SK-N-SH (cell line): ENCODE measurements around the gene TRIM38. TPM values are rescaled to one million over a fixed set of nuclear protein-coding genes. Genes with fewer than 3 reads are reported as not detected.
A peak's percentile ranks its signal among the peaks of the same experiment; 100 is the strongest.

ENCODE experiments used
- CTCF ChIA-PET: fragments of 300-600, 350-600 bp; formaldehyde crosslinking; extraction: SDS; loops from one replicate; lab custom pipeline; 2021; lab: Yijun Ruan, JAX
- POLR2A ChIA-PET: fragments of 350-600 bp; sonication (Branson Sonifier 250); formaldehyde crosslinking; extraction: SDS; loops from one replicate; lab custom pipeline; 2020; ENCODE audit warnings: antibody characterized with exemption, inconsistent platforms; lab: Yijun Ruan, JAX
- DNase-seq: peaks from one replicate; pipeline ENCODE4 v3.0.0; 2012
- H2AFZ ChIP-seq: fragments of 200-600 bp; sonication (generic); 2 replicates; pipeline ENCODE4 v1.8.1; 2016; ENCODE audit warnings: antibody characterized with exemption, mild to moderate bottlenecking, low read depth
- H3F3A ChIP-seq: fragments of 200-600 bp; sonication (generic); replicated peaks from 2 replicates; pipeline ENCODE3; 2016; ENCODE audit warnings: antibody characterized with exemption, mild to moderate bottlenecking; ENCODE audit not compliant: insufficient read depth
- H3K27ac ChIP-seq, 2 experiments: fragments of 200-500 bp in 1 of 2; fragments of 200-600 bp in 1 of 2; sonication (Bioruptor generic) in 1 of 2; sonication (generic), shearing (Covaris generic) in 1 of 2; 2 replicates each; pipeline versions ENCODE4 v1.5.1 to v1.6.1; 2014 to 2016; ENCODE audit warnings: low read depth in 2 of 2, inconsistent platforms in 1 of 2, low read length in 1 of 2, mild to moderate bottlenecking in 1 of 2, mixed read lengths in 1 of 2
- H3K27me3 ChIP-seq: fragments of 200-600 bp; sonication (generic), shearing (Covaris generic); 2 replicates; pipeline ENCODE4 v1.6.1; 2016; ENCODE audit warnings: mixed run types; ENCODE audit not compliant: insufficient read depth
- H3K36me3 ChIP-seq, 2 experiments: fragments of 200-500 bp in 1 of 2; fragments of 200-600 bp in 1 of 2; sonication (Bioruptor generic) in 1 of 2; sonication (generic) in 1 of 2; replicated peaks in 1 of 2; 2 replicates each; pipeline versions ENCODE3 to v1.5.1; 2014 to 2016; ENCODE audit warnings: low read length in 1 of 2, mild to moderate bottlenecking in 1 of 2; ENCODE audit not compliant: insufficient read depth in 2 of 2, control insufficient read depth in 1 of 2
- H3K4me1 ChIP-seq, 2 experiments: fragments of 200-500 bp in 1 of 2; fragments of 200-600 bp in 1 of 2; sonication (Bioruptor generic) in 1 of 2; sonication (generic), shearing (Covaris generic) in 1 of 2; 2 replicates each; pipeline versions ENCODE4 v1.5.1 to v1.6.1; 2014 to 2016; ENCODE audit warnings: low read depth in 1 of 2, low read length in 1 of 2, mixed run types in 1 of 2; ENCODE audit not compliant: insufficient read depth in 2 of 2, control insufficient read depth in 1 of 2
- H3K4me2 ChIP-seq: fragments of 200-600 bp; sonication (generic), shearing (Covaris generic); 2 replicates; pipeline ENCODE4 v1.6.1; 2017; ENCODE audit warnings: mixed run types
- H3K4me3 ChIP-seq, 2 experiments: fragments of 200-500 bp in 1 of 2; fragments of 200-600 bp in 1 of 2; sonication (Bioruptor generic) in 1 of 2; sonication (generic), shearing (Covaris generic) in 1 of 2; 2 replicates each; pipeline versions ENCODE4 v1.5.1 to v1.8.1; 2014 to 2016; ENCODE audit warnings: low read depth in 2 of 2, inconsistent platforms in 1 of 2, low read length in 1 of 2, mild to moderate bottlenecking in 1 of 2, mixed read lengths in 1 of 2, moderate library complexity in 1 of 2
- H3K79me2 ChIP-seq: fragments of 200-600 bp; sonication (generic); 2 replicates; pipeline ENCODE4 v1.8.1; 2017; ENCODE audit warnings: mild to moderate bottlenecking; ENCODE audit not compliant: insufficient read depth
- H3K9ac ChIP-seq: fragments of 200-600 bp; sonication (generic); 2 replicates; pipeline ENCODE4 v1.6.1; 2017; ENCODE audit warnings: mixed run types
- H3K9me2 ChIP-seq: fragments of 200-600 bp; sonication (generic); 2 replicates; pipeline ENCODE4 v1.6.1; 2017; ENCODE audit warnings: mixed run types
- H3K9me3 ChIP-seq: fragments of 200-600 bp; sonication (generic); 2 replicates; pipeline ENCODE4 v1.6.1; 2017; ENCODE audit warnings: mixed run types, mild to moderate bottlenecking, moderate library complexity
- H4K20me1 ChIP-seq: fragments of 200-600 bp; sonication (generic); 2 replicates; pipeline ENCODE4 v1.6.1; 2017; ENCODE audit warnings: mild to moderate bottlenecking, mixed run types; ENCODE audit not compliant: insufficient read depth
- CHD2 ChIP-seq: fragments of 150-350 bp; IDR thresholded peaks from 2 replicates; pipeline ENCODE4 v1.6.1; 2018; ENCODE audit warnings: low read length; ENCODE audit not compliant: partially characterized antibody
- CTCF ChIP-seq: fragments of 200-600 bp; sonication (generic); IDR thresholded peaks from 2 replicates; pipeline ENCODE4 v1.6.1; 2017; ENCODE audit warnings: antibody characterized with exemption, mild to moderate bottlenecking, moderate library complexity
- ELF1 ChIP-seq: IDR thresholded peaks from 2 replicates; pipeline ENCODE4 v1.4.0; 2012
- EP300 ChIP-seq, 2 experiments: IDR thresholded peaks; 2 replicates each; pipeline versions ENCODE4 v1.4.0 to v1.6.1; 2012; ENCODE audit warnings: borderline replicate concordance in 1 of 2, low read depth in 1 of 2, low read length in 1 of 2
- FOSL2 ChIP-seq: IDR thresholded peaks from 2 replicates; pipeline ENCODE4 v1.4.0; 2012; ENCODE audit warnings: low read depth, mild to moderate bottlenecking, moderate library complexity, borderline replicate concordance
- FOXJ3 ChIP-seq: sonication (generic); formaldehyde crosslinking; IDR thresholded peaks from 2 replicates; pipeline ENCODE4 v1.5.1; 2020; ENCODE audit warnings: mild to moderate bottlenecking, missing genetic modification reagents
- FOXM1 ChIP-seq: IDR thresholded peaks from 2 replicates; pipeline ENCODE4 v1.4.0; 2012; ENCODE audit warnings: low read depth, mild to moderate bottlenecking
- GABPA ChIP-seq: IDR thresholded peaks from 2 replicates; pipeline ENCODE4 v1.4.0; 2012; ENCODE audit warnings: low read depth, mild to moderate bottlenecking
- JUND ChIP-seq: IDR thresholded peaks from 2 replicates; pipeline ENCODE4 v1.4.0; 2012
- MXI1 ChIP-seq: IDR thresholded peaks from 2 replicates; pipeline ENCODE4 v1.6.1; 2012; ENCODE audit warnings: mild to moderate bottlenecking, low read depth, low read length, improper control_type of control experiment
- NFIC ChIP-seq: IDR thresholded peaks from 2 replicates; pipeline ENCODE4 v1.4.0; 2012; ENCODE audit warnings: borderline replicate concordance
- NRF1 ChIP-seq: IDR thresholded peaks from 2 replicates; pipeline ENCODE4 v1.6.1; 2012; ENCODE audit warnings: low read depth, mild to moderate bottlenecking, low read length
- PBX3 ChIP-seq: IDR thresholded peaks from 2 replicates; pipeline ENCODE4; 2012
- RAD21 ChIP-seq: IDR thresholded peaks from 2 replicates; pipeline ENCODE4 v1.6.1; 2012; ENCODE audit warnings: mild to moderate bottlenecking, low read length
- RCOR1 ChIP-seq: fragments of 150-350 bp; IDR thresholded peaks from 2 replicates; pipeline ENCODE4 v1.6.1; 2017; ENCODE audit warnings: antibody characterized with exemption, low read length
- REST ChIP-seq: IDR thresholded peaks from 2 replicates; pipeline ENCODE4 v1.6.1; 2012; ENCODE audit warnings: mild to moderate bottlenecking, low read depth, low read length, moderate library complexity
- RFX5 ChIP-seq: IDR thresholded peaks from 2 replicates; pipeline ENCODE4 v1.6.1; 2012; ENCODE audit warnings: mild to moderate bottlenecking, improper control_type of control experiment, low read length
- RXRA ChIP-seq: IDR thresholded peaks from 2 replicates; pipeline ENCODE4 v1.4.0; 2012; ENCODE audit warnings: low read depth, mild to moderate bottlenecking, borderline replicate concordance
- SMC3 ChIP-seq: IDR thresholded peaks from 2 replicates; pipeline ENCODE4 v1.6.1; 2012; ENCODE audit warnings: low read depth, low read length, improper control_type of control experiment
- TAF1 ChIP-seq: IDR thresholded peaks from 2 replicates; pipeline ENCODE4 v1.6.1; 2012; ENCODE audit warnings: low read depth, mild to moderate bottlenecking, low read length, moderate library complexity, borderline replicate concordance
- TEAD4 ChIP-seq: IDR thresholded peaks from 2 replicates; pipeline ENCODE4 v1.4.0; 2012; ENCODE audit warnings: mild to moderate bottlenecking, borderline replicate concordance; ENCODE audit not compliant: insufficient read depth
- USF1 ChIP-seq: IDR thresholded peaks from 2 replicates; pipeline ENCODE4 v1.4.0; 2012; ENCODE audit warnings: low read depth, borderline replicate concordance
- YY1 ChIP-seq: IDR thresholded peaks from 2 replicates; pipeline ENCODE4 v1.4.0; 2012; ENCODE audit warnings: low read depth, mild to moderate bottlenecking
- ZBTB33 ChIP-seq: IDR thresholded peaks from 2 replicates; pipeline ENCODE4 v1.4.0; 2012; ENCODE audit warnings: low read depth, borderline replicate concordance
- WGBS: methylation state at CpG from one replicate; pipeline ENCODE4 v1.1.6; 2017; ENCODE audit warnings: low lambda C conversion rate; 5-methylcytosine and 5-hydroxymethylcytosine counted together
- polyA plus RNA-seq, 3 experiments: library from polyadenylated mRNA; depleted of rRNA; stranded (reverse); fragments of >200 nt; gene quantifications; 2 replicates each; pipeline ENCODE4 v1.2.3, GENCODE V29; 2012

TRIM38 gene
- polyA plus RNA-seq, 1 of the 3 experiments (the other 2 are of a cell fraction) = 0.62 TPM

- no peaks in the 10 kb centered on the region for H3K27me3 ChIP-seq
- H3K4me2 ChIP-seq = peak overlapping the region; percentile 76
- DNase-seq = peak; percentile 89
- H4K20me1 ChIP-seq = no peaks in the 10 kb centered on the region
- H3K36me3 ChIP-seq = no peaks in the 10 kb centered on the region
- H3K9me3 ChIP-seq = no peaks in the 10 kb centered on the region
- H2AFZ ChIP-seq = peak overlapping the region; percentile 75
- H3K9ac ChIP-seq = peak overlapping the region; percentile 83
- H3F3A ChIP-seq = peaks cover 52% of the 10 kb centered on the region
- H3K79me2 ChIP-seq = no peaks in the 10 kb centered on the region
- peaks cover 10 to 23% of the 10 kb centered on the region in 2 experiments; a peak in 3 of 4 replicates for H3K4me1 ChIP-seq
- H3K4me3 ChIP-seq = peak overlapping the region; percentile 73 to 84
- WGBS = under 1% methylated on average over 35 of the region's 44 CpGs
- H3K27ac ChIP-seq = peak overlapping the region; percentile 92 to 99
- ChIA-PET POLR2A (interaction anchor here (0.6 to 7.1 kb wide), 28 partner anchors 10 to 1861 kb away, joined by 3 to 166 read pairs (median 9); a partner anchor contains a TSS), CTCF (interaction anchor here (0.8 to 3.5 kb wide), 4 partner anchors 11 to 218 kb away, joined by 3 to 18 read pairs (median 4); a partner anchor contains a TSS)
- H3K9me2 ChIP-seq = no peaks in the 10 kb centered on the region
- TF ChIP-seq TEAD4 (0 out of 2 replicates have a peak, but pooled peaks have one; percentile 28), RCOR1 (peak; percentile 23; the same call in 1 of the 2 replicates), ZBTB33 (peak; percentile 94), FOXM1 (0 out of 2 replicates have a peak, but pooled peaks have one; percentile 41), EP300 (IDR thresholded peaks at IDR 0.05; ENCODE audit: borderline replicate concordance in 1 of 2, low read depth in 1 of 2, low read length in 1 of 2) (peak; percentile 52 to 61; a peak in 2 of 4 replicates), GABPA (no peak), CHD2 (peak; percentile 79), MXI1 (peak; percentile 84), USF1 (no peak), ELF1 (no peak), RFX5 (no peak), REST (no peak; the same call in 1 of the 2 replicates), NFIC (peak; percentile 23; the same call in 1 of the 2 replicates), YY1 (no peak), FOSL2 (no peak; the same call in 1 of the 2 replicates), RAD21 (no peak), CTCF (peak; percentile 30), JUND (peak; percentile 19; the same call in 1 of the 2 replicates), SMC3 (no peak), NRF1 (no peak), TAF1 (peak; percentile 91), FOXJ3 (CRISPR knock-in tag) (no peak), RXRA (peak; percentile 42; the same call in 1 of the 2 replicates), PBX3 (peak; percentile 71)
Observed at GRCh38 chr6:26031595-26032339, 69.2 kb downstream of the TRIM38 start.
